GM21619 (cell line): ENCODE results near the gene CD84.
"Not testable (repeated sequence)": the region's sequence is repeated elsewhere in the genome, so short reads cannot be mapped to it uniquely, and the experiment has no call there.

ENCODE experiments used
- ATAC-seq: cut with Tn5 transposase; IDR thresholded peaks from one replicate; pipeline ENCODE4 v1.9.1; 2021; ENCODE audit not compliant: unreplicated experiment

CD84 gene

DNA sequence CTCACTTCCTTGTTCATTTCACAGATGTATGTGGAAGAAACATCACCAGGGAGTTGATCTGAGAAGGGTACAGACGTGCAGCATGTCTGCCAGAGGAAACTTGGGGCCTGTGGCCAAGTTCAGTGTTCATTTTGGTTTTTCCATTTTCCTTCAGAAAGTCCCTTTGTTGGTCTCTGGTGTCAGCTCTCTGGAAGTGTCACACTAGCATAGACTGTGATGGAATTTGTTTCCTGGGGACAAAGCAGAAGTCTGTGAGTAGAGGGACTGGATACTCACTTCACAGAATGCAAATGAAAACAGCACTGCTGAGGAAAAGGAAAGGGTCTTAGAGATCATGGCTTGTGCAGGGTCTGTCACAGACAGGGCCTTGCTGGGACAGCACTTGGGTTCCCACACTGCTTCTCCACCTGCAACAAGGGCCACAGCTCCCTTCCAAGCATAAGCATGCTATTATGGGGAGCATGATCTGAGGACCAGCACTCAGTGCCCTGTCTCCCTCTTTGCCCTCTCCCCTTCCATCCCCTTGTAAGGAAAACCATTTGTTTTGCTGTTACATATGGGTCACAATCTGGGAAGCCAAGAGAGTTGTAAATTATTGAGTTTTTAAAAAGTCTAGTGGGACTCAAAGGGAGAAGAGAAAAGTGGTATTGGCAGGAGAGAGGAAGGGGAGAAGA, 31.4 kb upstream of the CD84 start:
- ATAC-seq = no peak

DNA sequence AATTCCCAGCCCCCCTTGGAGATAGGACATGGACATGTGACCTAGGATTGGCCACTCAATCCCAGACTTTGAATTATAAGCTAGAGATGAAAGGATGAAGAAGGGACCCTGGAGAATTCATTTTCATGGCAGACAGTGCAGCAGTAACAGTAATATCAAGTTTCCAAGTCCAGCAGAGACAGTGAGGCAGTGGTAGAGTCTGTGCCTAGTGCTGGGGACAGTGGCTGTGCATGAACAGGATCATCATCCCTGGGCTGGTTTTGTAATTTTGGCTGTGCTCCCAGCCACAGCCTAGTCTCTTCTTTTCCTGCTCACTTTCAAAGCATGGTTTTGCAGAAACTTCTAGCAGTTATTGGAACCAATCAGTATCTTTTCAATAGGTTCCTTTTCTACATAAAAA, 29.6 kb upstream of the CD84 start:
- ATAC-seq = no peak

DNA sequence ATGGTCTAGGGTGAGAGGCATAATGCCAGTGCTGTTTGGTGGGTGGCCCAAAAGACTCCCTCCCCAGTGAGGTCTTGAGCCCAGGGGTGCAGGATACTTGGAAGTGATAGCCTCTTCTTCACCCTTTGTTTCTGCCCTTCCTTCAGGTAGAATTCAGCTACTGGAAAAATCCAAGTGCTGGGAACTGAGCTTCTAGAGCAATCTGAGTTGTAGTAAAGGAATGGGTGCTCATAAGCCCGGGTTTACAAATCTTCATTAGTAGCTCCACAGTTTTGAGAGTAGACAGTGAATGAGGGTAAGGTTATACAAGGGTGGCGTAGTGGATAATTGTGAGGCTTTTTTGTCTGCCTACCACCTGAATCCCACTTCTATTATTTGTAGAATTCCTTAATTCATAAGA, 29.2 kb upstream of the CD84 start:
- ATAC-seq = no peak

DNA sequence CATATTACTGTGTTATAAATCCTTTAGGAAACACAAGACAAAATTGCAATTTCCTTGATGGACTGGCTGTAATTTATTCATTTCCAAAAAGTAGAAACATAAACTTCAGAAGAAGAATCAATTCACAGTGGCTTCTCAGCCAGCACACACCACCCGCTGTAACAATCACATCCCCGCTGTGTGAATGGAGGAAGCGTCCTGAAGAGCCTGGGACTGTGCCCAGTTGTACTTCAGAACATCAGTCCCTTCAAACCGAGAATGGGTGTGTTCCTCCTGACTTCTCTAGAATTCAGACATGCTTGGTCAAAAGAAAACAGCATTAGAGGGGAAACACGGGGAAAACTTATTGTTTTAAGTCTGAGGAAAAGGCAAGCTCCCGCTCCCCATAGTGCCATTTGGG, 28.8 kb upstream of the CD84 start:
- ATAC-seq = no peak

DNA sequence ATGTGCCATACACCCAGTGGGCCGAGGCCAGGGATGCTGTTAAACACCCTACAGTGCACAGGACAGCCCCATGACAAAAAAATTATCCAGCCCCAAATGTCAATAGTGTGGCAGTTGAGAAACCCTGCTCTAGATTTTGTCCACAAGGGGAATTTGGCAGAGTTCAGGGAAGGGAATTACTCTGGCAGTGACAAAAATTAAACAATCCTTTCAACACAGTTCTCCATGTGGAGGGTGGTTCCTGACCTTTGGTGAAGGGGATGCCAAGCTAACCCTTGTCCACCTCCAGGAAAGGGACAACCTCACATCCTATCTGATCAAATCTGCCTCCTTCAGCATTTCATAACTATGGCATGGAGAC, 28.4 kb upstream of the CD84 start:
- ATAC-seq = no peak

DNA sequence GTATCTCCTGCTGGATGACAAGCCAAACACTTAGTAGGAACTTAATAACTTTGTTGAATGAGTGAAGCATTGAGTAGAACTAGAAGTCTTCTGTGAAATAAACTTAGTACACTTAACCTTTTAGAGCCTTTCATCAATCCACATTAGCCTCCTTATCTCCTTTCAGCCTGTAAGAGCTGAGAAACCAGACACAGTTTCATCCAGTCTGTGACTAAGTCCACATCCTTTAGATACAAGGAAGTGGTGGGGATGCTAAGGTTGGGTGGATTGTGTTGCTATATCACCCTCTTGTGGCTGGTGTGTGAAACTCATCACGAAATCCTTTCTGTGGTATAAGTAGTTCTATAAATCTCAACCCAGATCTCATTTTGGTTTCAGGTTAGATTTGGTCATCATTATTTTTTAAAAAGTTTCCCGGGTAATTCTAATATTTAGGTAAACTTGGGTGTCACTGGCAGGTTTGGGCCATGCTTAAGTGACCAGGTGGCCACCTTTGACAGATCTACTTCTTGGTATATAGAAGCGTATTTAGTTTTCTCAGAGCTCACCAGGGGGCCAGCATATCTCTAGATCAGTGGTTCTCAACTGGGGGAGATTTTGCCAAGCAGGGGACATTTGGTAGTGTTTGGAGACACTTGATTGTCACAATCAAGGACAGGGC, 27.8 kb upstream of the CD84 start:
- ATAC-seq = peak; percentile 57

DNA sequence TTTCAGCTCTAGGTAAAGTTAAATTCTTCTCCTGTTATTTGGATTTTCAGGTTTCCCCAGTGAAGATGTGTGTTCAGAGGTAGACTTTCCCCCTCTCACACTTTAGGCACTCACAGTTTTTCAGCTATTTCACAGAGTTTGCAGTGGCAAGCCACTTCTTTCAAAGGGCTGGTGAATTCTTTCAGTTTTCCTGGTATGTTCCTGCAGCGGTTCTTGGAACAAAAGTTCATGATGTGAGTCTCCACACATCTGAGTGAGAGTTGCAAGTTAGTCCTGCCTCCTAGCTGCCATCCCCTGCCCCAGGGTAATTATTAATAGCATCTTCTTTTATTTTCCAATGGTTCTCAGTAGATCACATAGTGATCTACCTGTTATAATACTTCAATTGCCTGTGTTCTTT, 27.3 kb upstream of the CD84 start:
- peak; percentile 5 for ATAC-seq

DNA sequence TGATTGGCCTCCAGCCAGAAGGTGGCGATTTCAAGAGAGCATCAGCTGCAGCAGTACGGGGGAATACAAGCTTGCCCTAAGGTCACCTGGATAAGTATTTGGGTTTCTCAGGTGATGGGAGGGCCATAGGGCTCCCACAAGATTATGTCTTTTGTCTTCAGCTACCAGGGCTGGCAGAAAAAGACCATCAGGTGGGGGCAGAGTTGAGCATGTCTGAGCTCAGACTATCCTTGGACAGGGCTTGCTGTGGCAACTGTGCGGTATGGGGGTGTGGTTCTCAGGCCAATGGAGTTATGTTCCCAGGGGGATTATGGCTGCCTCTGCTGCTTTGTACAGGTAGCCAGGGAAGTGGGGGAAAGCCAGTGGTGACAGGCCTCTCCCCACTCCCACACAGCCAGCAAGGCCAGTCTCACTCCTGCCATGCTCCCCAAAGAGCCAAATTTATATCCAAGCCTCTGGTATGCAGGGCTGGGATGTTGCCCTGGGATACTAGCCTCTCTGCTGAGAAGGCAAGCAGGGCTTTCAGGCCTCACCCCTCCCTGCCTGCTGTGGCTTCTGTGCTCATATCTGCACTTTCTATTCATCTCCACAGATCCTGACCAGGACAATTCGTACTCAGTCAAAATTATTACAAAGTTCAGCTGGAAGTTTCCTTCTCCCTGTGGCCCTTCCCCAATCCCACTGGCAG, 26.6 kb upstream of the CD84 start:
- ATAC-seq = no peak

DNA sequence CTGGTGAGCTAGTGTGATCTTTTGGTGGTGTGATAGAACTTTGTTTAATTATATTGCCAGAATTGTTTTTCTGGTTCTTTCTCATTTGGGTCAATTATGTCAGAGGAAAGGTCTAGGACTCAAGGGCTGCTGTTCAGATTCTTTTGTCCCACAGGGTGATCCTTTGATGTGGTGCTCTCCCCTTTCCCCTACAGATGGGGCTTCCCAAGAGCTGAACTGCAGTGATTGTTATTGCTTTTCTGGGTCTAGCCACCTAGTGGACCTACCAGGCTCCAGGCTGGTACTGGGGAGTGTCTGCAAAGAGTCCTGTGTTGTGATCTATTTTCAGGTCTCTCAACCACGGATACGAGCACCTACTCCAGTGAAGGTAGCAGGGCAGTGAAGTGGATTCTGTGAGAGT, 25.9 kb upstream of the CD84 start:
- no peak for ATAC-seq

DNA sequence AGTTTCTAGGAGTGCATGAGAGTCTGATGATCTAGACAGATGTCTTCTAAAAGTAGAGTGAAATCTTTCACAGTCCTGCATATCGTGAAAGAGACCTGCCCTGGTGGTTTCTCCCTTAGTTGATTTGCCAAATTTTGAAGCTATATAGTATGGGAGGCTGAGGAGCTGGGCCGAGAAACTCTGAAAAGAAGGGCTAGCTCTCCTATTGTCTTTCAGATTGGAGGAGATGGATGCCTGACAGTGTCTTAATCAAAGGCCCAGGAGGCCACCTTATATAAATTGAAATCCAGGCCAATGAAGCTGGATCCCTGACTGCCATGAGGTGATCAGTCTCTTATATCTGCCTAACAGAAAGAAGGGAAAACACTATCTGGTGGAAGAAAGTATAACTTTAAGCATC, 18.4 kb upstream of the CD84 start:
- no peak for ATAC-seq

DNA sequence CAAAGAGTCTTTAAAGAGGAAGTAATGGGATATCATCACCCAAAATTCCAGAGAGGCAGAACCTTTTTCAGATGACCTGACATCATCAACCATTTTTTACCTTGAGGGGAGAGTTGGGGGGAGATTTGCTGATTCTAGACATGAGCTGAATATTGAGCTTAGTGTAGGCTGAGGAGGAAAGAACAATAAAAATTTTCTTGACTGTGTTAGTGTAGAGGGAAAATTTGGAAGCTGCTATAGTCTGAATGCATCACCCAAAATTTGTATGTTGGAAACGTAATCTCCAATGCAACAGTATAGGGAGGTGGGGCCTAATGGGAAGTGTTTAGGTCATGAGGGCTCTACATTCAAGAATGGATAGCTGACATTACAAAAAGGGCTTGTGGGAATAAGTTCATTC, 17.8 kb upstream of the CD84 start:
- no peak for ATAC-seq

DNA sequence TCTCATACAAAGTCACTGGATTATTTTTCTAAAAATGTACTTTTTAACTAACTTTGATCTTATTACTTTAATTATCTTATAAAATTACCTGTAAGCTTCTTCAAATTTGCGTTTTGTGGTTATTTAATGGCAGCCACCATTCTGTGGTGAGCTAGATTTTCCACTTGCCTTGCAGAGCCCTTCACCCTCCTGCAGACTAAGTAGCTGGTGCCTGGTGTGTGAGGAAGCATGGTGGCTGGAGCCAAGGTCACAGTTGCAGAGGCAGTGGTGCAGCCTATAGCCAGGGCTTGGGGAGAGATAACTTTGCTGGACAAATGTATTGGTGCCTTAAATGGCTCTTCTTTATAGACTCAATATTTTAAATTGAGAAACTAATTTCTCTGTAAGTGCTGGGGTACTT, 11.2 kb upstream of the CD84 start:
- no peak for ATAC-seq

DNA sequence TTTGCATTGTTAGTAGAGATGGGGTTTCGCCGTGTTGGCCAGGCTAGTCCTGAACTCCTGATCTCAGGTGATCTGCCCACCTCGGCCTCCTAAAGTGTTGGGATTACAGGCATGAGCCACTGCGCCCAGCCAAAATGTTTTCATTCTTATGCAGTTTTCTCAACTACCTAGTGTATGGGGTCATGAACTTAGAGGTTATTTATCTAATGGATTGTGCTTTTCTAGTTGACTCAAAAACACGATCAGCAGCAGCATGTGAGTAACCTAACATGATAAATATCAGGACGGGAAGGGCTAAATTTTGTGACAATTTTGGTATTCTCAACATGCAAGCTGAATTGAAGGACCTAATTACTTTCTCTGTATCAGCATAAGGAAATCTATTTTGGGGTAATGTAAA, 9.2 kb upstream of the CD84 start:
- no peak for ATAC-seq

DNA sequence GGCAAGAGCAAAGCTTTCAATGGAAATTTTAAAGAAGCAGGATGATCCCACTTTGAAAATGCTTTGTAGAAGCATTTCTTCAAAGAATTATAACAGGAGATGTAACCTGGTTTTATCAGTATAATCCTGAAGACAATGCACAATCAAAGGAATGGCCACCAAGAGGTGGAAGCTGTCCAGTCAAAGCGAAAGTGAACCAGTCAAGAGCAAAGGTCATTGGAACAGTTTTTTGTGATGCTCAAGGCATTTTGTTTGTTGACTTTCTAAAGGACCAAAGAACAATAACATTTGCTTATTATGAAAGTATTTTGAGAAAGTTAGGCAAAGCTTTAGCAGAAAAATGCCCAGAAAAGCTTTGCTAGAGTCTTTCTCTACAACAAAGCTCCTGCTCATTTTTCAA, 5.5 kb upstream of the CD84 start:
- no peak for ATAC-seq

DNA sequence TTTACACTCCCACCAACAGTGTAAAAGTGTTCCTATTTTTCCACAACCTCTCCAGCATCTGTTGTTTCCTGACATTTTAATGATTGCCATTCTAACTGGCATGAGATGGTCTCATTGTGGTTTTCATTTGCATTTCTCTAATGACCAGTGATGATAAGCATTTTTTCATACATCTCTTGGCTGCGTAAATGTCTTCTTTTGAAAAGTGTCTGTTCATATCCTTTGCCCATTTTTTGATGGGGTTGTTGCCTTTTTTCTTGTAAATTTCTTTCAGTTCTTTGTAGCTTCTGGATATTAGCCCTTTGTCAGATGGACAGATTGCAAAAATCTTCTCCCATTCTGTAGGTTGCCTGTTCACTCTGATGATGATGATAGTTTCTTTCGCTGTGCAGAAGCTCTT, 3.7 kb upstream of the CD84 start:
- ATAC-seq = not testable (repeated sequence)

DNA sequence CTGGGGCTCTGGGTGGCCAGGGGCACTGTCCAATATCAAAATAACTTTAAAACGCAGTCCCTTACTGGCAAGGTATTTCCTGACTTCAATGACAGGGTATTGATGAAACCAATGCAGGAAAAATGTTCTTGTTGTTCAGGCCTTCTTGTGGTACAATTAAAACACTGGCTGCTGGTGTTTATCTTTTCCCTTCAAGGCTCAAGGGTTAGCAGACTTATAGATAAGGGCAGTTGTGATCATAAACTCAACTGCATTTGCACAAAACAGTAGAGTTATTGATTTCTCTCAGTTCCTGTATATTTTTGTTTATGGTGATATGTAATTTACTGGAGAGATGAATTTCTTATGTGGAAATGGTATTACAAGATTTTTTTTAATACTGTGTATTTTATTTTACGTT, 2.7 kb upstream of the CD84 start:
- no peak for ATAC-seq

DNA sequence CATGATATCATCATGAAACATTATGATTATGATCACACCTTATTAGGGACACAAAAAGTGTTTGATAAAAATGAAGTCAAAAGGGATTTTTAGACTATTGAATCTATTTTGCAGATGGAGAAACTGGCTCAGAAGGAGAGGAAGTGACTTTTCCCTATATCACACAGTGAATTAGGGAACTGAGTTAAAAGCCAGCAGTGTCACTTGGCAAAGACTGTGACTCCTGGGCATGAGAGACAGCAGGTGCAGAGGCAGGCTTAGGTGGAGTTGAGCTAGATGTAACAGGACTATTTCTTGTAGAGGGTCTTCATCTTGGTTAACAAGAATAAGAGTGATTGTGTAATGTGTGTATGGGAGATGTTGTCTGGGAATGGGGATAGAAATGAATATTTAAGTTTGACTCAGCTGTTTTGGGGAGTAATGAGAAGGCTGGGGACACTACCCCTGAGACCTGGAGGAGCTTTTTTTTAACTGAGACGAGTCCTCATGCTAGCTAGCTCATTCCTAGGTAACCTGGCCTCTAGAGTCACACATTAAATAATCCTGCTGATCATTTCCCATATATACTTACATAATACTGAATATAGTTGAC, 1.0 kb upstream of the CD84 start:
- no peak for ATAC-seq

DNA sequence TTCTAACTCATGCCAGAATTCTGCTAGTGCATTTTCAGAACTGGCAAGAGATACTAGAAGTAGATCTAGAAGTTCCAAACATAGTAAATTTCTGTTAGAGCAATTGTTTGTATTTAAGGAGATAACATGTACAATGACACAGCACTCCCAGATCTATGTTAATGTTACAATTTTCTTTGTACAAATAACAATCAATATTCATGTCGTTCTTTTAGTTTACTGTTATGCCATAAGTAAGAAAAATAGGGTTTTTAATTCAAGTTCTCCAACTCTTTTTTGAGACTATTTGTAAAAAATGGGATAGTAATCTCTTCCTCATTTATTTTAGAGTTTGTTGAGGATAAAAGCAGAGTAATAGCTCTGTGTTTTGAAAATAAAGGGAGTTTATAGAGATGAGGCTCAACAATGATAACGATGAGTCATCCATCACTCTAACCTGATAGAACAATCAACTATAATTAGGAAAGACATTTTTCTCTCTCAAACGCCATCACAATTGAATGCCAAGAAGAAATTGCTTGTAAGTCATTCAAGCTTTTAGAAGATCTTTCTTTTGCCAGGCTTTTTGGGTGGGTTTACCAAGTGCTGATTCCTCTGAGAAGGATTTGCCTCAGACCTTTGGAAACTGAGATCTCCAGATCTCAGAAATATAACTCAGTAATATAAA, 638 bp downstream of the CD84 start:
- ATAC-seq = no peak

DNA sequence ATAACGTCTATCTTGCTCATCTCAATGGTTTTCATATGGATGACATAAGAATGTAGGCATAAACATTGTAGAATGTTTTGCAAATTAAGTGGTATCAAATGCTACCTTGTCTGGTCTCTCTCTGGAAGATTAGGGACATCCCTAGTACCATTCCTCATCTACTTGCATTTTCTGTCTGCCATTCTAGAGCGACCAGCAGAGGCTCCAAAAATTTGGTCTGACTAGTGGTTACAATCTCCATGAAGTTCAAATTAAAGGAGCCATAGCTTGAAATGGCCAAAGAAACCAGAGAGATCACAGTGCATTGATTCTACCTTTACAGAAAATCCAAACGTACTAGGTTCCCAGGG, 1.1 kb downstream of the CD84 start:
- no peak for ATAC-seq

DNA sequence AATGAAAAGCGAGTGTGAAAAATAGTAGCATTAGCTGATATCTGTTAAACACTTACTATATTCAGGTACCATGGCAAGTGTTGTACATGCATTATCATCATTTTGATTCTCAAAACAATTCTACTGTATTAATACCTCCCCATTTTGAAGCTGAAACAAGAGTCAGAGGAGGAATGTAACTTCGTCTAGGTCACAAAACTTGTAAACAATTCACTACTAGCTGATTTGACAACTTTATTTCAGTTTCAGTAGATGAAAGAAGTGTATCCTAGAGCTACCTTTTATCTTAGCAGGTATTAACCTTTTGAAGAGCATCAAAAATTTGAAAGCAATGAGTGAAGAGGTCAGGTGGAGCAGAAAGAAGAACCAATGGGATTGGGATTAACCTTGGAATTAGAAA, 1.6 kb downstream of the CD84 start:
- no peak for ATAC-seq

DNA sequence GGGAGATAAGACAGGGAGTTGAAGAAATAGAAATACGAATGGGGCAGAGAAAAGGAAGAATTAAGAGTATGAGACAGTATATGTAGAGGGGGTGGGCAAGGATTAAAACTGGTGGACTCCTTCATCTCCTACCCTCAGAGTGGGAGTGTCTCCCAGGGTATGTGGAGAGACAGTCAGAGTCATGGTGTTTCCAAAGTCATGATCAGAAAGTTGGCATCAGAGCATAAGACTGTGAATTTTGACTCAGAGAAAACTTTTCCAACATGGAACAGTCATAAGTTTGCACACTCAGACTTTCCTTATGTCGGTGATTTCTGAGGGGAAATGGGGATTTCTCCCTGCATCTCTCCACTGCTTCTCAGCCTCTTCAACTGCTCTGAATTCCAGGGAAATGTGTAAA, 2.4 kb downstream of the CD84 start:
- no peak for ATAC-seq

DNA sequence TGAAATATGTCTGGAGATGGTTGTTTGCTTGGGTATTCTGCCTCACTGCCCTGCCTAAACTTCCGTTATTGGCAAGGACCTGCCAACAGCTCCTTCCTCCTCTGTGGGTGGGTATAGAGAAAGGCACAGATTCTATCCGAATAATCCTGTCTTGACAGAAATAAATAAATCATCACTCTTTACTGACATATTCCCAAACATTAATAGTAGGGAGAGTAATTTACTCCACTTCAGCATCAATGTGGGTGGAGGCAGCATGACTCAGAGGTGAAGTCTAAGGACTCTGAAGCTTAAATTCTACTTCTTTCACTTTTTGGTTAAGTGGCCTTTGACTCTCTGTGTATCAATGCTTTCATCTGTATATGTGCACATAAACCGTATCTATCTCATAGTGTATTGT, 2.9 kb downstream of the CD84 start:
- no peak for ATAC-seq
